Measurements from ENCODE around the gene IFIT1B. TPM values are rescaled to one million over a fixed set of nuclear protein-coding genes. Genes with fewer than 3 reads are reported as not detected.

The IFIT1B gene
- not detected in 5 replicates for total RNA-seq (2022; extraction: Qiagen RNA extraction; ENCODE audit: low read depth)

GRCh38 chr10:89377705-89378637 lies at the start of gene IFIT1B:
TSS of gene IFIT1B (plus strand) at chr10:89378056. CDS start at chr10:89378136, 80 bp downstream.

GRCh38 chr10:89391907-89392756 lies 14.3 kb downstream of the IFIT1B start, which contains the start of gene IFIT1:
TSS of gene IFIT1 (plus strand) at chr10:89392623. CDS start at chr10:89392713, 90 bp downstream.

GRCh38 chr10:89414146-89414878 lies 36.5 kb downstream of the IFIT1B start, which contains the start of gene IFIT5:
TSS of gene IFIT5 (plus strand) at chr10:89414568. CDS start at chr10:89414799, 231 bp downstream.

Other genes starting within 250 kb of the IFIT1B start
- 0.09 to 0.13 TPM in 2 of 5 replicates, not detected in the others for gene CH25H, start 170.7 kb upstream of the IFIT1B start, total RNA-seq (2022; extraction: Qiagen RNA extraction; ENCODE audit: low read depth)
- 36.2 to 54.7 TPM (median 47.8 TPM) in 5 replicates for gene LIPA, start 126.3 kb upstream of the IFIT1B start, total RNA-seq (2022; extraction: Qiagen RNA extraction; ENCODE audit: low read depth)
- gene IFIT2, start 76.0 kb upstream of the IFIT1B start, total RNA-seq (2022; extraction: Qiagen RNA extraction; ENCODE audit: low read depth): 2.5 to 4.8 TPM (median 3.6 TPM) in 5 replicates
- 4.9 to 8.8 TPM (median 6.9 TPM) in 5 replicates for gene IFIT3, start 50.1 kb upstream of the IFIT1B start, total RNA-seq (2022; extraction: Qiagen RNA extraction; ENCODE audit: low read depth)
- gene IFIT1, start 14.6 kb downstream of the IFIT1B start, total RNA-seq (2022; extraction: Qiagen RNA extraction; ENCODE audit: low read depth): 4.3 to 7.0 TPM (median 5.3 TPM) in 5 replicates
- 6.0 to 11.3 TPM (median 8.4 TPM) in 5 replicates for gene IFIT5, start 36.5 kb downstream of the IFIT1B start, total RNA-seq (2022; extraction: Qiagen RNA extraction; ENCODE audit: low read depth)
- gene SLC16A12, start 157.5 kb downstream of the IFIT1B start, total RNA-seq (2022; extraction: Qiagen RNA extraction; ENCODE audit: low read depth): 0.05 TPM in 1 of 5 replicates, not detected in the others